ENCODE measurements around the gene RNF25. TPM values are rescaled to one million over a fixed set of nuclear protein-coding genes. Genes with fewer than 3 reads are reported as not detected.

RNF25 gene
- polyA plus RNA-seq, 1 donor (not counting 4 experiments of a cell fraction or from before 2014, with no cell fraction given): 82.5 TPM

DNA sequence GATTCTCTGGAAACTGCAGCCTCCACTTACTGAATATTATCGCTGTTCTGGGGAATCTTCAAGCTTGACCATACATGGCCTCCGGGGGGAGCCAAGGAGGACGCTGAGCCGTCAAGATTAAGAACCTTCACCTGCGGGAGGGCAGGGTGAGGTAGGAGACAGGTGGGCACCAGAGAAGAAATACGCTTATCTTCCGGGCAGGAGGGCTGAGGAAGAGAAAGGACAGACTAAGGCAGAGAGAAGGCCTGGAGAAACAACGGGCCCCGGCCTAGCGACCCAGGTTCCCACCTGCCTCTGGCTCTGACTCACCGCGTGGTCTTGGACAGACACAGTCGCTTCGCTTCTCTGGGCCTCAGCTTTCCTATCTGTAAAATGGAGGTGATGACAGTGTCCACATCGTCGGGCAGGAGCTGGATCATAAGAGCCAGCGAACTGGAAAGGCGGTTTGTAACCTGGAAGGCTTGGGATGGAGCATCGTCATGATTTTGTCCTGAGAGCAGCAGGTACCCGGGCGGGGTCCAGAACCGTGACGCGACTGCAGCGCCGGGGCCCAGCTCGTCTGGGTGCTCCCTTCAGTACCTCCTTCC, 13.0 kb downstream of the RNF25 start:
- Histone ChIP-seq H3K4me3 (ENCODE audit: control insufficient read depth in 2 of 3, extremely low read depth in 1 of 3, insufficient read depth in 2 of 3, low read depth in 1 of 3, low read length in 3 of 3) (peak overlapping the region; percentile 79 to 95 (median 93)), H3K4me2 (ENCODE audit: control insufficient read depth, extremely low read depth, insufficient read depth, low read depth, low read length) (peak overlapping the region; percentile 82), H3K27ac (ENCODE audit: control insufficient read depth, insufficient read depth, low read length) (peak overlapping the region; percentile 66), H3K9ac (ENCODE audit: control insufficient read depth, extremely low read depth, insufficient read depth, low read length) (peak overlapping the region; percentile 81), H3K36me3 (ENCODE audit: control insufficient read depth in 2 of 2, extremely low read depth in 1 of 2, insufficient read depth in 2 of 2, low read length in 2 of 2) (peaks cover 32% of the 10 kb centered on the region in 2 experiments), H3K9me3 (ENCODE audit: control insufficient read depth, low read depth, low read length) (no peaks in the 10 kb centered on the region), H3K9me1 (ENCODE audit: control insufficient read depth, extremely low read depth, insufficient read depth, low read length) (no peaks in the 10 kb centered on the region), H3K27me3 (ENCODE audit: control insufficient read depth, extremely low read depth, insufficient read depth, low read length) (no peaks in the 10 kb centered on the region), H2AFZ (ENCODE audit: control insufficient read depth, low read length) (peak overlapping the region; percentile 72), H3K4me1 (ENCODE audit: control insufficient read depth, extremely low read depth, insufficient read depth, low read length) (peaks cover 11% of the 10 kb centered on the region), H3K79me2 (ENCODE audit: control insufficient read depth, insufficient read depth, low read length) (peaks cover 47% of the 10 kb centered on the region), H4K20me1 (ENCODE audit: control insufficient read depth, extremely low read depth, insufficient read depth, low read length) (peaks cover 2% of the 10 kb centered on the region)
- TF ChIP-seq CTCF (optimal IDR thresholded peaks at IDR 0.05 in 1 of 3, IDR thresholded peaks at IDR 0.05 in 1 of 3, conservative IDR thresholded peaks at IDR 0.05 in 1 of 3; ENCODE audit: extremely low read depth in 1 of 3, insufficient read depth in 2 of 3, low read length in 3 of 3): peak; percentile 56 to 66 (median 63)
- TF ChIP-seq EZH2 (IDR thresholded peaks at IDR 0.05; ENCODE audit: low read length): no peak
- dilution Hi-C loops (cut with MboI; ENCODE audit: extremely low pct_ligation_motif_present, low sequenced_read_pairs): no loop called here
- peak; percentile 83 for FAIRE-seq
- no peak for DNase-seq (ENCODE audit: low read depth, low spot score)

GRCh38 chr2:218655751-218656150, 16.1 kb downstream of the RNF25 start:
- H3K79me2 ChIP-seq (ENCODE audit: control insufficient read depth, insufficient read depth, low read length): peaks cover 44% of the 10 kb centered on the region
- H3K4me3 ChIP-seq (ENCODE audit: control insufficient read depth in 2 of 3, extremely low read depth in 1 of 3, insufficient read depth in 2 of 3, low read depth in 1 of 3, low read length in 3 of 3): no peak overlapping the region
- no peak for DNase-seq (ENCODE audit: low read depth, low spot score)
- peaks cover 14 to 24% of the 10 kb centered on the region in 2 experiments for H3K36me3 ChIP-seq (ENCODE audit: control insufficient read depth in 2 of 2, extremely low read depth in 1 of 2, insufficient read depth in 2 of 2, low read length in 2 of 2)
- dilution Hi-C loops (cut with MboI; ENCODE audit: extremely low pct_ligation_motif_present, low sequenced_read_pairs): no loop called here
- no peak for FAIRE-seq
- TF ChIP-seq EZH2 (IDR thresholded peaks at IDR 0.05; ENCODE audit: low read length) (no peak), CTCF (optimal IDR thresholded peaks at IDR 0.05 in 1 of 3, IDR thresholded peaks at IDR 0.05 in 1 of 3, conservative IDR thresholded peaks at IDR 0.05 in 1 of 3; ENCODE audit: extremely low read depth in 1 of 3, insufficient read depth in 2 of 3, low read length in 3 of 3) (no peak)
- H2AFZ ChIP-seq (ENCODE audit: control insufficient read depth, low read length): no peak overlapping the region
- no peak overlapping the region for H3K4me2 ChIP-seq (ENCODE audit: control insufficient read depth, extremely low read depth, insufficient read depth, low read depth, low read length)
- H3K4me1 ChIP-seq (ENCODE audit: control insufficient read depth, extremely low read depth, insufficient read depth, low read length): peaks cover 10% of the 10 kb centered on the region
- H3K9me1 ChIP-seq (ENCODE audit: control insufficient read depth, extremely low read depth, insufficient read depth, low read length): no peaks in the 10 kb centered on the region
- no peak overlapping the region for H3K9ac ChIP-seq (ENCODE audit: control insufficient read depth, extremely low read depth, insufficient read depth, low read length)
- no peaks in the 10 kb centered on the region for H4K20me1 ChIP-seq (ENCODE audit: control insufficient read depth, extremely low read depth, insufficient read depth, low read length)
- no peak overlapping the region for H3K27ac ChIP-seq (ENCODE audit: control insufficient read depth, insufficient read depth, low read length)
- no peaks in the 10 kb centered on the region for H3K9me3 ChIP-seq (ENCODE audit: control insufficient read depth, low read depth, low read length)
- no peaks in the 10 kb centered on the region for H3K27me3 ChIP-seq (ENCODE audit: control insufficient read depth, extremely low read depth, insufficient read depth, low read length)
